SHP77 treated with DMSO at 0.1 percent for 48 hours (cell line): ENCODE measurements around the gene ZNF280A.
"Not testable (repeated sequence)": the region's sequence is repeated elsewhere in the genome, so short reads cannot be mapped to it uniquely, and the experiment has no call there.

ENCODE experiments used
- DNase-seq: peaks from one replicate; lab custom pipeline; 2025; lab: John Stamatoyannopoulos, UW

The ZNF280A gene

GRCh38 chr22:22545084-22545483 lies 25.0 kb upstream of the ZNF280A start:
- DNase-seq, result no peak

- DNase-seq, result no peak
Observed at GRCh38 chr22:22538226-22538989, 18.3 kb upstream of the ZNF280A start.

- DNase-seq, result no peak
Observed at GRCh38 chr22:22536916-22537315, 16.8 kb upstream of the ZNF280A start.

- no peak for DNase-seq
Observed at GRCh38 chr22:22536515-22536914, 16.4 kb upstream of the ZNF280A start.

- DNase-seq, result no peak
Observed at GRCh38 chr22:22535662-22536061, 15.6 kb upstream of the ZNF280A start.

GRCh38 chr22:22534604-22535415 lies 14.7 kb upstream of the ZNF280A start:
- no peak for DNase-seq

GRCh38 chr22:22533863-22534262 lies 13.8 kb upstream of the ZNF280A start:
- no peak for DNase-seq

- DNase-seq, result no peak
Observed at GRCh38 chr22:22533417-22533816, 13.3 kb upstream of the ZNF280A start.

- not testable (repeated sequence) for DNase-seq
Observed at GRCh38 chr22:22532547-22533071, 12.5 kb upstream of the ZNF280A start.

- DNase-seq, result no peak
Observed at GRCh38 chr22:22531770-22532546, 11.9 kb upstream of the ZNF280A start.

GRCh38 chr22:22528780-22529179 lies 8.7 kb upstream of the ZNF280A start:
- DNase-seq, result no peak

GRCh38 chr22:22527312-22527711 lies 7.2 kb upstream of the ZNF280A start:
- DNase-seq, result no peak

- no peak for DNase-seq
Observed at GRCh38 chr22:22526125-22526912, 6.2 kb upstream of the ZNF280A start.

GRCh38 chr22:22523494-22523893 lies 3.4 kb upstream of the ZNF280A start:
- DNase-seq, result no peak

GRCh38 chr22:22521631-22522030 lies 1.6 kb upstream of the ZNF280A start:
- no peak for DNase-seq

- DNase-seq, result no peak
Observed at GRCh38 chr22:22520667-22521602, 865 bp upstream of the ZNF280A start.

GRCh38 chr22:22519591-22519990 lies 479 bp downstream of the ZNF280A start:
- no peak for DNase-seq

- DNase-seq, result no peak
Observed at GRCh38 chr22:22516992-22517391, 3.1 kb downstream of the ZNF280A start.

GRCh38 chr22:22515890-22516289 lies 4.2 kb downstream of the ZNF280A start:
- no peak for DNase-seq

GRCh38 chr22:22514431-22514830 lies 5.6 kb downstream of the ZNF280A start:
- DNase-seq, result not testable (repeated sequence)
